Neural cell (in vitro differentiated cells): Measurements from ENCODE around the gene ADGRL3. TPM values are rescaled to one million over a fixed set of nuclear protein-coding genes. Genes with fewer than 3 reads are reported as not detected.

Source experiments
- H2AFZ ChIP-seq: fragments of 200-600, 300-800 bp; sonication (generic), shearing (Covaris generic); 2 replicates; pipeline ENCODE4 v1.6.0; 2014; ENCODE audit warnings: low read depth, mild to moderate bottlenecking, antibody characterized with exemption, low read length, moderate library complexity
- H3F3A ChIP-seq: fragments of 200-600 bp; shearing (Covaris generic); 2 replicates; pipeline ENCODE4 v1.6.1; 2016; ENCODE audit warnings: mild to moderate bottlenecking, moderate library complexity, mixed read lengths, antibody characterized with exemption, low read length; ENCODE audit not compliant: insufficient read depth, poor library complexity, severe bottlenecking
- H3K27ac ChIP-seq: fragments of 200-600, 300-800 bp; sonication (generic), shearing (Covaris generic); 2 replicates; pipeline ENCODE4 v1.5.1; 2014; ENCODE audit warnings: mild to moderate bottlenecking, low read length, moderate library complexity
- H3K27me3 ChIP-seq: fragments of 300-800, 200-600 bp; sonication (generic), shearing (Covaris generic); 2 replicates; pipeline ENCODE4 v1.6.0; 2014; ENCODE audit warnings: mild to moderate bottlenecking, low read depth, low read length, moderate library complexity; ENCODE audit not compliant: insufficient read depth
- H3K36me3 ChIP-seq: fragments of 300-800, 200-600 bp; sonication (generic), shearing (Covaris generic); 2 replicates; pipeline ENCODE4 v1.5.1; 2014; ENCODE audit warnings: mild to moderate bottlenecking, antibody characterized with exemption, low read length, moderate library complexity; ENCODE audit not compliant: insufficient read depth
- H3K4me2 ChIP-seq: fragments of 300-800, 200-600 bp; sonication (generic), shearing (Covaris generic); 2 replicates; pipeline ENCODE4 v1.6.0; 2014; ENCODE audit warnings: mild to moderate bottlenecking, low read length
- H3K4me3 ChIP-seq: fragments of 300-800, 200-600 bp; sonication (generic), shearing (Covaris generic); 2 replicates; pipeline ENCODE4 v1.5.1; 2014; ENCODE audit warnings: mild to moderate bottlenecking, low read length, moderate library complexity
- H3K79me2 ChIP-seq: fragments of 200-600 bp; shearing (Covaris generic); replicated peaks from 2 replicates; pipeline ENCODE4 v1.6.0; 2014; ENCODE audit warnings: mild to moderate bottlenecking, low read length, moderate library complexity; ENCODE audit not compliant: insufficient read depth
- H3K9ac ChIP-seq: fragments of 300-800, 200-600 bp; sonication (generic), shearing (Covaris generic); 2 replicates; pipeline ENCODE4 v1.6.1; 2016; ENCODE audit warnings: mild to moderate bottlenecking, low read length, mixed read lengths
- H3K9me2 ChIP-seq: fragments of 200-600 bp; shearing (Covaris generic); 2 replicates; pipeline ENCODE4 v1.6.1; 2016; ENCODE audit warnings: mild to moderate bottlenecking, low read length, mixed read lengths; ENCODE audit not compliant: insufficient read depth
- H3K9me3 ChIP-seq: fragments of 200-600, 300-800 bp; sonication (generic), shearing (Covaris generic); 2 replicates; pipeline ENCODE4 v1.6.1; 2016; ENCODE audit warnings: mild to moderate bottlenecking, mixed run types, low read length, moderate library complexity, mixed read lengths
- H4K20me1 ChIP-seq: fragments of 200-600 bp; shearing (Covaris generic); 2 replicates; pipeline ENCODE4 v1.6.1; 2016; ENCODE audit warnings: mild to moderate bottlenecking, mixed run types; ENCODE audit not compliant: insufficient read depth
- CTCF ChIP-seq: fragments of 450-650 bp; IDR thresholded peaks from 2 replicates; pipeline ENCODE4 v1.5.1; 2014; ENCODE audit warnings: antibody characterized with exemption, mild to moderate bottlenecking, moderate library complexity; ENCODE audit not compliant: poor library complexity, severe bottlenecking
- EP300 ChIP-seq: fragments of 450-650 bp; conservative IDR thresholded peaks from 2 replicates; pipeline ENCODE4 v1.6.1; 2014; ENCODE audit warnings: antibody characterized with exemption, mild to moderate bottlenecking, moderate library complexity; ENCODE audit not compliant: poor library complexity, severe bottlenecking
- EZH2 ChIP-seq: fragments of 200-600, 300-800 bp; shearing (Covaris generic), sonication (generic); IDR thresholded peaks from 2 replicates; pipeline ENCODE4 v1.6.1; 2014; ENCODE audit warnings: antibody characterized with exemption, low read length, borderline replicate concordance, mild to moderate bottlenecking; ENCODE audit not compliant: insufficient read depth, poor library complexity, severe bottlenecking
- MXI1 ChIP-seq: fragments of 450-650 bp; conservative IDR thresholded peaks from 2 replicates; pipeline ENCODE4 v1.6.1; 2014; ENCODE audit warnings: antibody characterized with exemption, mild to moderate bottlenecking; ENCODE audit not compliant: poor library complexity, severe bottlenecking
- POLR2AphosphoS5 ChIP-seq: IDR thresholded peaks from 2 replicates; pipeline ENCODE4 v1.6.1; 2012
- RAD21 ChIP-seq: fragments of 450-650 bp; conservative IDR thresholded peaks from 2 replicates; pipeline ENCODE4 v1.6.1; 2014; ENCODE audit warnings: antibody characterized with exemption, mild to moderate bottlenecking, moderate library complexity
- REST ChIP-seq: IDR thresholded peaks from 2 replicates; pipeline ENCODE4 v1.6.1; 2012; ENCODE audit warnings: borderline replicate concordance
- SMC3 ChIP-seq: fragments of 450-650 bp; conservative IDR thresholded peaks from 2 replicates; pipeline ENCODE4 v1.6.1; 2014; ENCODE audit warnings: antibody characterized with exemption, mild to moderate bottlenecking, moderate library complexity; ENCODE audit not compliant: poor library complexity
- TAF1 ChIP-seq: IDR thresholded peaks from 2 replicates; pipeline ENCODE4 v1.6.1; 2012; ENCODE audit warnings: low read depth
- polyA plus RNA-seq: library from polyadenylated mRNA; depleted of rRNA; stranded (reverse); fragments of >200 nt; gene quantifications from 2 replicates; pipeline ENCODE4 v1.2.3, GENCODE V29; 2014

ADGRL3 gene
- polyA plus RNA-seq, 1 donor from 2014 or later, result 99.4 TPM

- Histone ChIP-seq H3K4me2 (no peak overlapping the region), H3F3A (no peaks in the 10 kb centered on the region), H3K9me3 (no peaks in the 10 kb centered on the region), H3K79me2 (no peaks in the 10 kb centered on the region), H3K9me2 (no peaks in the 10 kb centered on the region), H4K20me1 (no peaks in the 10 kb centered on the region), H3K27me3 (no peaks in the 10 kb centered on the region), H3K4me3 (no peak overlapping the region), H3K9ac (no peak overlapping the region), H3K36me3 (no peaks in the 10 kb centered on the region), H3K27ac (no peak overlapping the region), H2AFZ (no peak overlapping the region)
- TF ChIP-seq POLR2AphosphoS5 (no peak), SMC3 (no peak), TAF1 (no peak), EZH2 (no peak), RAD21 (no peak), REST (no peak), CTCF (no peak), MXI1 (no peak), EP300 (no peak)
Observed at GRCh38 chr4:61426229-61426628, 226.1 kb downstream of the ADGRL3 start.

- Histone ChIP-seq H2AFZ (no peak overlapping the region), H3K9me2 (no peaks in the 10 kb centered on the region), H3K27ac (no peak overlapping the region), H3K4me3 (no peak overlapping the region), H4K20me1 (no peaks in the 10 kb centered on the region), H3K79me2 (no peaks in the 10 kb centered on the region), H3K9ac (no peak overlapping the region), H3K27me3 (no peaks in the 10 kb centered on the region), H3K36me3 (no peaks in the 10 kb centered on the region), H3K4me2 (no peak overlapping the region), H3K9me3 (no peaks in the 10 kb centered on the region), H3F3A (no peaks in the 10 kb centered on the region)
- no peak for TF ChIP-seq POLR2AphosphoS5
- no peak for TF ChIP-seq MXI1
- TF ChIP-seq EP300, result no peak
- no peak for TF ChIP-seq TAF1
- no peak for TF ChIP-seq RAD21
- TF ChIP-seq REST, result no peak
- no peak for TF ChIP-seq SMC3
- no peak for TF ChIP-seq EZH2
- no peak for TF ChIP-seq CTCF
Observed at GRCh38 chr4:61427099-61427817, 227.1 kb downstream of the ADGRL3 start.
